HepG2 (cell line): ENCODE data around the gene CCL17. TPM values are rescaled to one million over a fixed set of nuclear protein-coding genes. Genes with fewer than 3 reads are reported as not detected.

ENCODE experiments used
- CREM ChIP-seq, 2 experiments: sonication (generic) in 1 of 2; formaldehyde crosslinking in 1 of 2; IDR thresholded peaks; 2 replicates each; pipeline versions ENCODE4 v1.4.0 to v1.6.1; 2016 to 2020; ENCODE audit warnings: antibody characterized with exemption in 1 of 2, mild to moderate bottlenecking in 1 of 2, missing genetic modification reagents in 1 of 2
- DPF2 ChIP-seq: sonication (generic); formaldehyde crosslinking; IDR thresholded peaks from 2 replicates; pipeline ENCODE4 v1.4.0; 2020; ENCODE audit warnings: mild to moderate bottlenecking, low read depth, missing genetic modification reagents, borderline replicate concordance
- NAIF1 ChIP-seq: sonication (generic); formaldehyde crosslinking; IDR thresholded peaks from 2 replicates; pipeline ENCODE4 v1.5.0; 2020; ENCODE audit warnings: mild to moderate bottlenecking, missing genetic modification reagents, borderline replicate concordance
- NFKB2 ChIP-seq: sonication (generic); formaldehyde crosslinking; IDR thresholded peaks from 2 replicates; pipeline ENCODE4 v1.4.0; 2020; ENCODE audit warnings: missing genetic modification reagents, borderline replicate concordance
- SIN3B ChIP-seq: fragments of 150-350 bp; IDR thresholded peaks from 2 replicates; pipeline ENCODE4 v1.6.1; 2014; ENCODE audit warnings: low read length
- SMAD1 ChIP-seq: sonication (generic); formaldehyde crosslinking; IDR thresholded peaks from 2 replicates; pipeline ENCODE4 v1.4.0; 2020; ENCODE audit warnings: missing genetic modification reagents, low read depth, mild to moderate bottlenecking, borderline replicate concordance
- TGIF2 ChIP-seq: IDR thresholded peaks from 2 replicates; pipeline ENCODE4 v1.6.1; 2016; ENCODE audit warnings: control low read depth, missing compliant biosample characterization
- TOPORS ChIP-seq: sonication (generic); formaldehyde crosslinking; IDR thresholded peaks from 2 replicates; pipeline ENCODE4 v1.8.0; 2023; ENCODE audit warnings: mild to moderate bottlenecking, missing genetic modification reagents
- YY1 ChIP-seq: IDR thresholded peaks from 2 replicates; pipeline ENCODE4 v1.6.1; 2011; ENCODE audit warnings: low read length, low read depth, moderate library complexity, mild to moderate bottlenecking; ENCODE audit not compliant: insufficient read depth, insufficient replicate concordance
- ZBTB4 ChIP-seq: sonication (generic); formaldehyde crosslinking; IDR thresholded peaks from 2 replicates; pipeline ENCODE4 v1.4.0; 2020; ENCODE audit warnings: missing genetic modification reagents, mild to moderate bottlenecking, borderline replicate concordance
- ZBTB7B ChIP-seq: sonication (generic); formaldehyde crosslinking; IDR thresholded peaks from 2 replicates; pipeline ENCODE4 v1.4.0; 2020; ENCODE audit warnings: missing genetic modification reagents
- ZHX2 ChIP-seq, 2 experiments: sonication (generic) in 1 of 2; formaldehyde crosslinking in 1 of 2; IDR thresholded peaks; 2 replicates each; pipeline versions ENCODE4 v1.6.1 to v1.9.0; 2014 to 2022; ENCODE audit warnings: antibody characterized with exemption in 1 of 2, borderline replicate concordance in 1 of 2, inconsistent platforms in 1 of 2, low read depth in 1 of 2, missing genetic modification reagents in 1 of 2
- ZNF280D ChIP-seq: sonication (generic); formaldehyde crosslinking; IDR thresholded peaks from 2 replicates; pipeline ENCODE4 v1.5.1; 2020; ENCODE audit warnings: mild to moderate bottlenecking, missing genetic modification reagents
- ZNF7 ChIP-seq: IDR thresholded peaks from 2 replicates; pipeline ENCODE4 v1.6.1; 2016; ENCODE audit warnings: missing biosample characterization, missing genetic modification reagents
- ZSCAN31 ChIP-seq: sonication (generic); formaldehyde crosslinking; IDR thresholded peaks from 2 replicates; pipeline ENCODE4 v1.5.0; 2020; ENCODE audit warnings: low read depth, mild to moderate bottlenecking, missing genetic modification reagents
- polyA plus RNA-seq, 8 experiments: library from polyadenylated mRNA; depleted of rRNA in 3 of 8; stranded (reverse) in 7 of 8; unstranded in 1 of 8; fragments of >200 nt; fragmentation: Illumina TruSeq in 4 of 8; extraction: Trizol in 4 of 8; gene quantifications; 2 replicates each; pipeline versions ENCODE4 v1.2.1 to v1.2.3, GENCODE V29; 2011 to 2016; ENCODE audit warnings: low read depth in 4 of 8, missing spikeins in 1 of 8, mixed read lengths in 1 of 8; ENCODE audit not compliant: insufficient read depth in 1 of 8
- total RNA-seq, 5 experiments: library from RNA; depleted of rRNA; stranded (reverse); fragments of >200 nt; fragmentation: Illumina TruSeq; extraction: Trizol; gene quantifications; 2 replicates each; pipeline ENCODE4 v1.2.3, GENCODE V29; 2016; ENCODE audit warnings: low read depth in 1 of 5

CCL17 gene
- total and polyA plus RNA-seq, 2 of the 13 experiments (the other 11 are each of a cell fraction or from before 2014, with no cell fraction given) = not detected

- TF ChIP-seq ZHX2 (IDR thresholded peaks at IDR 0.05; ENCODE audit: low read depth) = peak; percentile 92
- no peak for TF ChIP-seq ZHX2 (CRISPR knock-in tag; IDR thresholded peaks at IDR 0.05; ENCODE audit: borderline replicate concordance)
- TF ChIP-seq DPF2 = no peak
- peak; percentile 37; the same call in 1 of the 2 replicates for TF ChIP-seq ZNF280D
- TF ChIP-seq TGIF2 (CRISPR knock-in tag) = no peak; the same call in 1 of the 2 replicates
- peak; percentile 100 for TF ChIP-seq YY1
- TF ChIP-seq SMAD1 (CRISPR knock-in tag) = peak; percentile 89; the same call in 1 of the 2 replicates
- TF ChIP-seq ZNF7 (CRISPR knock-in tag) = no peak
- TF ChIP-seq ZBTB7B = peak; percentile 61; the same call in 1 of the 2 replicates
- peak; percentile 96; the same call in 1 of the 2 replicates for TF ChIP-seq ZSCAN31 (CRISPR knock-in tag)
- peak; percentile 92; the same call in 1 of the 2 replicates for TF ChIP-seq TOPORS (CRISPR knock-in tag)
- peak; percentile 67 for TF ChIP-seq SIN3B
- TF ChIP-seq NFKB2 (CRISPR knock-in tag) = peak; percentile 94; the same call in 1 of the 2 replicates
- peak; percentile 85 for TF ChIP-seq CREM (IDR thresholded peaks at IDR 0.05)
- peak; percentile 67; the same call in 1 of the 2 replicates for TF ChIP-seq CREM (CRISPR knock-in tag; IDR thresholded peaks at IDR 0.05)
- TF ChIP-seq NAIF1 (CRISPR knock-in tag) = peak; percentile 82; the same call in 1 of the 2 replicates
- peak; percentile 77; the same call in 1 of the 2 replicates for TF ChIP-seq ZBTB4
Measured at GRCh38 chr16:57447186-57447962, 42.8 kb downstream of the CCL17 start, which contains the start of the genes CIAPIN1 and COQ9 (continued).
